Superior temporal gyrus (tissue), 1 donor: Measurements from ENCODE around the gene SMARCAL1.
"Not testable (repeated sequence)": the region's sequence is repeated elsewhere in the genome, so short reads cannot be mapped to it uniquely, and the experiment has no call there.

Experiments used
- DNase-seq: peaks from one replicate; pipeline ENCODE4 v3.0.0-alpha.2; 2016; ENCODE audit errors: extremely low spot score

The SMARCAL1 gene

GRCh38 chr2:216412022-216412999, at the start of gene SMARCAL1:
Gene SMARCAL1, plus strand, starts transcription at chr2:216412484. Its CDS starts 2,221 bp downstream, at chr2:216414705.
- DNase-seq: peak; percentile 100

DNA sequence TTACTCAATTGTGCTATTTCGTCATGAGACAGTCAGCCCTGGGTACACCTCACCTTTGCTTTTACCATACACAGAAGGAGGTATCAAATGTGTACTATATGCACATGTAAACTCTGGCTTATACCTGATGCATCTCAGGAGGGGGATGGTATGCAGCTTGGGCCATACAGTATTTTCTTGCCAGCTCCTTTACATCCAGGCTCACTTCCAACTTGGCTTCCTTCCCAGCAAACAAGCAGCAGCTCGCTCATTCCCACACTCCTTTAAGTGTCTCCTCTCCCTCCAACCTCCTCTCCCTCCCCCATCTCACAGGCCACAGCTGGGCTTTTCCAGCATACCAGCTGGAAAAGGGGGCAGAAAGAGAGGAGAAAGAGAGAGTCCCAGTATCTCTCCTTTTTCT, 49.6 kb upstream of the SMARCAL1 start:
- no peak for DNase-seq

GRCh38 chr2:216363221-216363620, 49.1 kb upstream of the SMARCAL1 start:
- no peak for DNase-seq

DNA sequence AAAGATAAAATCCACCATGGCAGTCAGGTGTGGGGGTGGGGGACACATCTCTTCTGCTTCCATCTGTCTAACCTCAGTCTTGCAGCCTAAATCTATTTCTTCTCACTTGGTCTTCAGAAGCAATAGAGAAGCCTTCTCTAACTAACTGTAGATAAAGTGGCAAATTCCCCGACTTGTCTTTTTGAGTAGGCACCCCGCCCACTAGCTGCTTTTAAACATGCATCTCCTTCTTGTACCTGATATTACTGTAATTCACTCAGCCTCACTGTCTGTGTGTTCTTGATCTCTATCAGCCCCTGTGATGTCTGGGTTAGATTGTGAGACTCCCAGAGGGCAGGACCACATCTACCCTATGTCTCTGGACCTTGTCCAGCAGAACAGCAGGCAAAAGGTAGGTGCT, 46.8 kb upstream of the SMARCAL1 start:
- DNase-seq: no peak

GRCh38 chr2:216366777-216367471, 45.4 kb upstream of the SMARCAL1 start:
- no peak for DNase-seq

DNA sequence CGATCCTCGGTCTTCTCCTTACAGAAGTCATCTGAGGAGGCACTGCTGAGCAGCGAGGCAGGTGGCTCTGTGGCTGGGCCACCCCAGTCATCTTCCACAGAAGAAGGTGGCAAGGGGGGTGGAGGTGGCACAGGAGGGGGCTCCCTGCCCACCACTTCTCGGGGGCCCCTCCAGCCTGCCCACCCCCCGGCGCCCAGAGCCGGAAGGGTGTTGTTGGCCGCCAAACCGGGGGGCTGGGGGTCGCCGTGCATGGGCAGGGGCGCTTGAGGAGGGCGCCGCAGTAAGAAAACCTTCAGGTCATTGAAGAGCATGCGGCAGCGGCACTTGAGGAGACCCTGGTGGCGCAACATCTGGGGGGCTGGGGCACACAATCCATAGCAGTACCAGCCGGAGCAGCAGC, 42.5 kb upstream of the SMARCAL1 start:
- DNase-seq: no peak

- DNase-seq: no peak
Observed at GRCh38 chr2:216370961-216371712, 41.1 kb upstream of the SMARCAL1 start.

DNA sequence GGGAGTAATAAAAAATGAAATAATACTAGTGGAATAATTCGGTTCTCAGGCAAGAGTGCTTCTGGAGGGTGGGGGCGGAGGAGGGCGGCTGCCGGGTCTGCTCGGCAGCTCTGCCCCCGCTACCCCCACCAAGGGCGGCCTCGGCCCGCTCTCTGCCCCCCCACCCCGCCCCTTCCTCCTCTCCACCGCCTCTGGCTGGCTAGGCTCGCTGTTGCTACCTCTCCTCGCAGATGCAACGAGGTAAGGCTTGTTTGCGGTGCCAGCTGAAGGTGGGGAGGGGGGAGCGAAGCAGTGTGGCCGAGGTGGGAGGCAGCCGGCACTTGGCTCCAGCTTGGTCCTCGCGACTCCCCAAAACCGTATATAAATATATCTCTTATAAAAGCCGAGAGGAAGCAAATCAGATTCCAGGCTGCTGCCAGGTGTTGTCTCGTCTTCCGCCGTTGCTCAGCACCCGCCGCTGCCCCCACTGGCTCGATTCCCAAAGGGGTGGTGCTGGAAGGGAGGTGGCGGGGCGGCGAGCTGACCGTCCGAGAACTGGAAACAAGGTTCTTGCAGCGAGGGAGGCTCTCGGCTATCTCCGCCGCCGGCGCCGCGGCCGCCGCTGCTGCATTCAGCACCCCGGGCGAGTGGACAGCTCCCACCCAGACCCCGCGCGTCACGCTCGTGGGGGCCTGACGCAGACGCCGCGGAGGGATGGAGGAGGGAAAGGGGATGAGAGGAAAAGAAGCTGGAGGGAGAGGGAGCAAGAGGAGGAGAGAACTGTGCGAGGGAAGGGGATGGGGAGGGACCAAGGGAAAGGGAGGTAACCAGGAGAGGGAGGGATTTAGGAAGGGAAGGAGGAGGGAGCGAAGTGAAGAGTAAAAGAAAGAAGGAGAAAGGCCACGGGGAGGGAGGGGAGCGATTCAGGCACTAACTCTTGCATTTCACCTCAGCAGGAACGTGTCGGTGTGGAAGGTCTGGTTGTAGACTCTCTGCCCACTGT, 40.3 kb upstream of the SMARCAL1 start, which contains the start of gene MARCHF4:
MARCHF4 (minus strand) TSS at position 763 of the 982 bp plus-strand sequence. CDS start 2,223 bp downstream, outside the sequence.
- DNase-seq: peak; percentile 61

DNA sequence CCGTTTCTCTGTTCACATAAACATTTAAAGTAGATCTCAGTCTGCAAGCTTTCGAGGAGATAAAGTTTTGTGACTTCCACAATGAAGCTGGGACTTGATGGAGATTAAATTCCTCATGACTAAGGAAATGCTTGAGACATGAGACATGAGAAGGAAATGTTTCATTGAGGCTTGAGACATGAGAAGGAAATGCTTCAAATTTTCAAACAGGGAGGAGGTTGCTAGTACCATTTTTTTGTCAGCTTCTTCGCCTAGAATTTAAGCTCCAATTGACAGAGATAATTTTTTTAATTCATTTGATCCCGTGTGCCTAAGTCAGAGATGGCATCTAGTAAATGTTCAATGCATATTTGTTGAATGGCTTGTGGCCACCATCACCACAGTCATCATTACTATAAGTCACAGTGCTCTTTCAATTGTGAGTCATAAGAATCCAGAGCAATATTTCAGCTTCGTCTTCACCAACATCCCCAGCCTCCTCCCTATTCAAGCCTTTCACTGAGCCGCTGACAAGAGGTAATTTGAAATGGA, 39.5 kb upstream of the SMARCAL1 start:
- DNase-seq: no peak

DNA sequence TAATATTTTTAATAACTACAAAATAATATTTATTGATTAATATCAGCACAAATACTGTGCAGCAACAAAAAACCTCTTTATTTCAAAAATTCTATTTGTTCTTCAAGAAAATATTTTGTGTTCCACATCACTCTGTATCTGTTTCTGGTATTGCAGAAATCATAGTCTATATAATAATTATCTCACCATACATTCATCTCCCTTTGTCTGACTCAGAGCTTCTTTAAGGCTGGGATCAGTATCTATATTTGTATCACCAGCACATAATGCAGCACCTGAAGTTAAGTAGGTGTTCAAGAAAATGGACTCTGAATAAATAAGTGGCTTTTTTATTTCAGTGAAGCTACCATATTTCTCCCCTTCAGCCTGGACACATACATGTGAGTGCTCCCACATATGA, 38.4 kb upstream of the SMARCAL1 start:
- DNase-seq: no peak

GRCh38 chr2:216375286-216375685, 37.0 kb upstream of the SMARCAL1 start:
- DNase-seq: no peak

- no peak for DNase-seq
Observed at GRCh38 chr2:216379977-216380376, 32.3 kb upstream of the SMARCAL1 start.

DNA sequence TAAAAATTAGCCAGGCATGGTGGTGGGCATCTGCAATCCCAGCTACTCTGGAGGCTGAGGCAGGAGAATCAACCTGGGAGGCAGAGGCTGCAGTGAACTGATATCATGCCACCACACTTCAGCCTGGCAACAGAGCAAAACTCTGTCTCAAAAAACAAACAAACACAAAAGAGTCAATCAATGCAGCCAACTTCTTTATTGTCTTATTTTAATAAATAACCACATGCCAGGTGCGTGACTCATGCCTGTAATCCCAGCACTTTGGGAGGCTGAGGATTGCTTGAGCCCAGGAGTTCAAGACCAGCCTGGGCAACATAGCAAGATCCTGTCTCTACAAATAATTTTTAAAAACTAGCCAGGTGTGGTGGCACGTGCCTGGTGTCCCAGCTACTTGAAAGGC, 27.9 kb upstream of the SMARCAL1 start:
- not testable (repeated sequence) for DNase-seq

DNA sequence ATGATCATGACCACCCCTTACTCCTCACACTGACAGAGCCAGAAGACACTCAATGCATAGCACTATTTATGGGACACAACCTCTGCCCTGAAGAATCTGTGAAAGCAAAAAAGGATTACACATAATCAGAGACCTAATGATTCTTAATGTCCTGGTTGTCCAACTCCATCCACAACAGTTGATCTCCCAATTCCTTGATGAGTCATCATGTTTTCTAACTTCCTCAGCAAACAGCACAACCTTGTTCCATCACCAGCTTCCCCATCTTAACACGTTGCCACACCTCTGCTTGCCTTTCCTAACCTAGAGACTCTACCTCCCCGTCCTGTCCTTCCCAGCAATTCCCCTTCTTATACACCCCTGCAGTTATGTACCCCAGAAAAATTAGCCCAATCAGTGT, 26.8 kb upstream of the SMARCAL1 start:
- no peak for DNase-seq

DNA sequence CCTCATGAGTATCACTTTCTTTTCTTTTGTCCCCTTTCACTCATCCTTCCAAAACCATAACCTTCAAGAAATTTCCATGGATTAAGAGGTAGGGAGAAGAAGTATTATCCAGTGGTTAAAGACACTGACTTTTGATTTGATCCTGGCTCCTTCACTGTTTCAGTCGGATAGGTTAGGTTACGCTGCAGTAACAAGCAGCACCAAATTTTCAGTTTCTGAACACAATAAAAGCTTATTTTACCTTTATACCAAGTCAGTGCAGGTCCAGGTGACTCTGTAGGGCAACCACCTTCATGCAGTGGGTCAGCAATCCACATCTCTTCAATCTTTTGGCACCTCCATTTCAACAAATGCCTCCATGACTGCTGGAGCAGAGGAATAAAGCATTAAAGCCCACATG, 25.0 kb upstream of the SMARCAL1 start:
- no peak for DNase-seq

DNA sequence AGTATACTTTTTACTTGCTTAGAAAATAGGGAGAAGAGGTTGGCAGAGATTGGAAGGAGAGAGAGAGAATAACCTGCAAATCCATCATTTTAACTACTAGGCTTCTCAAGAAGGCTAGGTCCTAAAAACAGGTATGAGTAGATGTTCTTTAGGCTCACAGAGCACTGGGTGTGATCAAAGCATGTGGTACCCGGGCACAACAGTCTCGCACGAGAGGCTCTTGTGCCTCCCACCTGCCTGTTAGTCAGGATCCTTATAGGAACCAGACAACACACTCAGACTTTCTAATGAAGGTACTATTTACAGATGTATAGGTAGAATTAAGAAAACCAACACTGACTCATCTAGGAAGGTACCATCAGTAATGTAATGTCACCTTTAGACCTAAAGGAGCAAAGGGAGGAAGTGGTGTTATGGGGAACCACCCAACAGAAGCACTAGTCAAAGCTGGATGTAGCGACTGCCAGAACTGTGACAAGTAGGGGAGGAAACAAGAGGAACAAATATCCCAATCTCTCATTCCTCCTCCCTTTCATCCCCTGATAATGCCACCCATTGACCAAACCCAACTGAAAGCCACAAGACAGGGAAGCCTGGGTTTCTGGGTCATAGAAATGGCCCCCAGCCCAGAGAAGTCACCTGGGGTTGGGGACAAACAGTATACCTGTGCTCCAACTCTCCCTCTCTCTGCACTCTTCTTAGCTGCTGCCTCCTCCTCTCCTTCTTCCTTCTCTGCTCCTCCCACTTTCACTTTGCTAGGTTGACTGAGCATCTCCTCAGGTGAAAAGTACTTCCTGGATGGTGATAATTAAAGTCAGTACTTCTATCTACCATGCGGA, 24.0 kb upstream of the SMARCAL1 start:
- DNase-seq: no peak

- no peak for DNase-seq
Observed at GRCh38 chr2:216389570-216389969, 22.7 kb upstream of the SMARCAL1 start.

DNA sequence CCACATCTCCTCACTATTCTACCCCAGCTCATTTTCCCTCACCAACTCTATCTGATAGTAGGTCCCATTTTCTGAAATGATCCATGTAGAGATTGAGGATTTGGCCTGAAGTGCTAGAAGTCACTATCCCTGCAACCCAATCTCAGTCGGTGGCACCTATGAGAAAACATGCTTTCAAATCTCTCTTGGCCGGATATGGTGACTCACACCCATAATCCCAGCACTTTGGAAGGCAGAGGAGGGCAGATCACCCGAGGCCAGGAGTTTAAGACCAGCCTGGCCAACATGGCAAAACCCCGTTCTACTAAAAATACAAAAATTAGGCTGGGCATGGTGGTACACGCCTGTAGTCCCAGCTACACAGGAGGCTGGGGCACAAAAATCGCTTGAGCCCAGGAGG, 20.9 kb upstream of the SMARCAL1 start:
- DNase-seq: no peak

GRCh38 chr2:216392018-216392562, 20.2 kb upstream of the SMARCAL1 start:
- no peak for DNase-seq
